HEK293 (cell line): ENCODE data around the gene CD244.

Experiments
- CTCF ChIA-PET: fragments of 350-600 bp; formaldehyde crosslinking; extraction: SDS; loops from one replicate; lab custom pipeline; 2021; ENCODE audit warnings: antibody characterized with exemption; lab: Yijun Ruan, JAX
- POLR2A ChIA-PET: fragments of 300-600 bp; formaldehyde crosslinking; extraction: SDS; loops from one replicate; lab custom pipeline; 2020; ENCODE audit warnings: antibody characterized with exemption, inconsistent platforms; lab: Yijun Ruan, JAX
- H3K27ac ChIP-seq: fragments of 200-500 bp; sonication (Bioruptor generic); 2 replicates; pipeline ENCODE4 v1.5.1; 2014; ENCODE audit warnings: low read depth, low read length, control low read depth, inconsistent platforms; ENCODE audit errors: extremely low read depth
- H3K36me3 ChIP-seq, 2 experiments: fragments of 200-500 bp in 1 of 2; sonication (Bioruptor generic) in 1 of 2; 1 replicate in 1 of 2; 2 replicates in 1 of 2; pipeline ENCODE4 v1.5.1; 2014 to 2017; ENCODE audit warnings: inconsistent platforms in 2 of 2, low read length in 2 of 2; ENCODE audit not compliant: control insufficient read depth in 2 of 2, insufficient read depth in 1 of 2
- H3K4me1 ChIP-seq: fragments of 200-500 bp; sonication (Bioruptor generic); 2 replicates; pipeline ENCODE4 v1.5.1; 2014; ENCODE audit warnings: mild to moderate bottlenecking, low read length, inconsistent platforms; ENCODE audit not compliant: control insufficient read depth, insufficient read depth
- H3K4me3 ChIP-seq: 2 replicates; pipeline ENCODE4 v1.5.1; 2011; ENCODE audit warnings: low read depth, mild to moderate bottlenecking, control low read depth, low read length, moderate library complexity
- H3K9me3 ChIP-seq: fragments of 200-500 bp; sonication (Bioruptor generic); 2 replicates; pipeline ENCODE4 v1.5.1; 2014; ENCODE audit warnings: low read depth, low read length, inconsistent platforms; ENCODE audit not compliant: control insufficient read depth, insufficient read depth
- AEBP2 ChIP-seq: fragments of 450-650 bp; formaldehyde crosslinking; IDR thresholded peaks from 2 replicates; pipeline ENCODE4 v1.5.1; 2016; ENCODE audit warnings: missing biosample characterization, missing genetic modification characterization, borderline replicate concordance
- BCL6B ChIP-seq: fragments of 450-650 bp; formaldehyde crosslinking; IDR thresholded peaks from 2 replicates; pipeline ENCODE4 v1.5.1; 2017; ENCODE audit warnings: missing biosample characterization, missing genetic modification characterization
- ELK4 ChIP-seq: IDR thresholded peaks from 2 replicates; pipeline ENCODE4 v1.6.1; 2011; ENCODE audit warnings: mild to moderate bottlenecking, low read depth, low read length, borderline replicate concordance
- GFI1B ChIP-seq: fragments of 450-650 bp; formaldehyde crosslinking; IDR thresholded peaks from 2 replicates; pipeline ENCODE4 v1.5.1; 2016; ENCODE audit warnings: missing biosample characterization, missing genetic modification characterization
- KLF16 ChIP-seq: fragments of 450-650 bp; formaldehyde crosslinking; IDR thresholded peaks from 2 replicates; pipeline ENCODE4 v1.5.1; 2017; ENCODE audit warnings: missing biosample characterization, missing genetic modification characterization
- KLF8 ChIP-seq: fragments of 450-650 bp; formaldehyde crosslinking; IDR thresholded peaks from 2 replicates; pipeline ENCODE4 v1.5.1; 2016; ENCODE audit warnings: missing biosample characterization, missing genetic modification characterization
- RBAK ChIP-seq: fragments of 450-650 bp; formaldehyde crosslinking; IDR thresholded peaks from 2 replicates; pipeline ENCODE4 v1.5.1; 2016; ENCODE audit warnings: missing biosample characterization, missing genetic modification characterization
- SCRT2 ChIP-seq: fragments of 450-650 bp; formaldehyde crosslinking; IDR thresholded peaks from 2 replicates; pipeline ENCODE4 v1.5.1; 2016; ENCODE audit warnings: missing biosample characterization, missing genetic modification characterization
- TSHZ1 ChIP-seq: fragments of 450-650 bp; formaldehyde crosslinking; IDR thresholded peaks from 2 replicates; pipeline ENCODE4 v1.5.1; 2016; ENCODE audit warnings: missing biosample characterization, missing genetic modification characterization, borderline replicate concordance
- ZBTB11 ChIP-seq: fragments of 450-650 bp; formaldehyde crosslinking; conservative IDR thresholded peaks from 2 replicates; pipeline ENCODE4 v1.5.1; 2016; ENCODE audit warnings: low read depth, missing biosample characterization, missing genetic modification characterization
- ZBTB20 ChIP-seq: fragments of 450-650 bp; formaldehyde crosslinking; IDR thresholded peaks from 2 replicates; pipeline ENCODE4 v1.5.1; 2016; ENCODE audit warnings: missing biosample characterization, missing genetic modification characterization
- ZNF18 ChIP-seq: fragments of 450-650 bp; formaldehyde crosslinking; IDR thresholded peaks from 2 replicates; pipeline ENCODE4 v1.5.1; 2016; ENCODE audit warnings: missing biosample characterization, missing genetic modification characterization
- ZNF214 ChIP-seq: fragments of 450-650 bp; formaldehyde crosslinking; IDR thresholded peaks from 2 replicates; pipeline ENCODE4 v1.5.1; 2017; ENCODE audit warnings: missing biosample characterization, mild to moderate bottlenecking, missing genetic modification characterization, borderline replicate concordance
- ZNF292 ChIP-seq: fragments of 450-650 bp; formaldehyde crosslinking; IDR thresholded peaks from 2 replicates; pipeline ENCODE4 v1.5.1; 2016; ENCODE audit warnings: low read depth, missing biosample characterization, missing genetic modification characterization, borderline replicate concordance
- ZNF530 ChIP-seq: fragments of 450-650 bp; formaldehyde crosslinking; IDR thresholded peaks from 2 replicates; pipeline ENCODE4 v1.5.1; 2016; ENCODE audit warnings: low read depth, missing biosample characterization, missing genetic modification characterization
- ZNF544 ChIP-seq: fragments of 450-650 bp; formaldehyde crosslinking; IDR thresholded peaks from 2 replicates; pipeline ENCODE4 v1.5.0; 2017; ENCODE audit warnings: missing biosample characterization, missing genetic modification characterization
- ZNF629 ChIP-seq: fragments of 450-650 bp; formaldehyde crosslinking; IDR thresholded peaks from 2 replicates; pipeline ENCODE4 v1.5.1; 2017; ENCODE audit warnings: missing biosample characterization, missing genetic modification characterization
- ZNF658 ChIP-seq: fragments of 450-650 bp; formaldehyde crosslinking; IDR thresholded peaks from 2 replicates; pipeline ENCODE4; 2016; ENCODE audit warnings: missing biosample characterization, missing genetic modification characterization
- ZNF664 ChIP-seq: fragments of 450-650 bp; formaldehyde crosslinking; IDR thresholded peaks from 2 replicates; pipeline ENCODE4 v1.5.1; 2016; ENCODE audit warnings: missing biosample characterization, missing genetic modification characterization
- ZNF670 ChIP-seq: fragments of 450-650 bp; formaldehyde crosslinking; IDR thresholded peaks from 2 replicates; pipeline ENCODE4 v1.5.1; 2016; ENCODE audit warnings: missing biosample characterization, missing genetic modification characterization, low read depth
- ZNF837 ChIP-seq: fragments of 450-650 bp; formaldehyde crosslinking; IDR thresholded peaks from 2 replicates; pipeline ENCODE4 v1.5.1; 2016; ENCODE audit warnings: missing biosample characterization, missing genetic modification characterization

Gene CD244

GRCh38 chr1:160838888-160839287 lies 23.8 kb downstream of the CD244 start:
- ChIA-PET CTCF (interaction anchor here (1.0 to 6.6 kb wide), 2 partner anchors 114 to 163 kb away, joined by 3 to 132 read pairs; partner anchors contain the start of gene ITLN2), POLR2A (no interaction called here)
- no peak overlapping the region for H3K27ac ChIP-seq
- no peak overlapping the region for H3K4me3 ChIP-seq
- no peak for TF ChIP-seq ZNF530
- H3K4me1 ChIP-seq, result no peaks in the 10 kb centered on the region
- no peaks in the 10 kb centered on the region for H3K36me3 ChIP-seq
- H3K9me3 ChIP-seq, result no peaks in the 10 kb centered on the region

GRCh38 chr1:160837558-160838205 lies 25.0 kb downstream of the CD244 start:
- H3K27ac ChIP-seq, result no peak overlapping the region
- H3K9me3 ChIP-seq, result no peaks in the 10 kb centered on the region
- H3K4me1 ChIP-seq, result no peaks in the 10 kb centered on the region
- H3K4me3 ChIP-seq, result no peak overlapping the region
- no peaks in the 10 kb centered on the region for H3K36me3 ChIP-seq
- ChIA-PET CTCF (interaction anchor here (0.7 to 6.6 kb wide), 6 partner anchors 15 to 162 kb away, joined by 3 to 132 read pairs (median 5); partner anchors contain the start of gene ITLN2), POLR2A (no interaction called here)
- no peak for TF ChIP-seq GFI1B (tag by site-specific recombination)
- TF ChIP-seq ZNF292, result no peak
- no peak for TF ChIP-seq TSHZ1 (tag by site-specific recombination)
- no peak for TF ChIP-seq ZNF544 (tag by site-specific recombination)
- TF ChIP-seq ZNF664 (tag by site-specific recombination), result no peak
- no peak for TF ChIP-seq RBAK (tag by site-specific recombination)
- TF ChIP-seq KLF16 (tag by site-specific recombination), result no peak
- no peak for TF ChIP-seq KLF8 (tag by site-specific recombination)
- no peak for TF ChIP-seq SCRT2 (tag by site-specific recombination)
- TF ChIP-seq ZNF18 (tag by site-specific recombination), result no peak
- no peak for TF ChIP-seq ELK4
- TF ChIP-seq ZNF629 (tag by site-specific recombination), result no peak
- TF ChIP-seq ZNF214, result no peak
- no peak for TF ChIP-seq AEBP2 (tag by site-specific recombination)
- no peak for TF ChIP-seq ZNF670
- TF ChIP-seq ZNF658, result no peak
- TF ChIP-seq ZNF837, result no peak
- TF ChIP-seq ZBTB20 (tag by site-specific recombination), result no peak
- TF ChIP-seq ZBTB11 (tag by site-specific recombination), result no peak
- TF ChIP-seq BCL6B (tag by site-specific recombination), result no peak
